Hematopoietic multipotent progenitor cell treated with erythropoietin and hydrocortisone succinate and interleukin-3 and kit ligand, for 4 days (in vitro differentiated cells): ENCODE measurements around the gene ATP2B2.
A peak's percentile ranks its signal among the peaks of the same experiment; 100 is the strongest.
"Not testable (repeated sequence)": the region's sequence is repeated elsewhere in the genome, so short reads cannot be mapped to it uniquely, and the experiment has no call there.

Experiments used
- DNase-seq: peaks from one replicate; pipeline ENCODE4 v3.0.0-alpha.2; 2015

Gene ATP2B2

GRCh38 chr3:10505050-10505790 is at the start of gene ATP2B2:
ATP2B2 (minus strand) TSS chr3:10505586; CDS start chr3:10449543, 56,043 bp downstream.
- peak; percentile 76 for DNase-seq

GRCh38 chr3:10554746-10555145 is 49.4 kb upstream of the ATP2B2 start:
- no peak for DNase-seq

GRCh38 chr3:10554236-10554611 is 48.8 kb upstream of the ATP2B2 start:
- DNase-seq: no peak

GRCh38 chr3:10553591-10554235 is 48.3 kb upstream of the ATP2B2 start:
- peak; percentile 93 for DNase-seq

GRCh38 chr3:10552631-10552943 is 47.2 kb upstream of the ATP2B2 start:
- peak; percentile 19 for DNase-seq

- peak; percentile 97 for DNase-seq
These were observed 46.6 kb upstream of the ATP2B2 start for GRCh38 chr3:10551821-10552630.

- DNase-seq: peak; percentile 40
These were observed 45.8 kb upstream of the ATP2B2 start for GRCh38 chr3:10551139-10551538.

- peak; percentile 23 for DNase-seq
These were observed 45.3 kb upstream of the ATP2B2 start for GRCh38 chr3:10550705-10551104.

GRCh38 chr3:10549617-10550230 is 44.3 kb upstream of the ATP2B2 start:
- DNase-seq: peak; percentile 58

GRCh38 chr3:10548992-10549391 is 43.6 kb upstream of the ATP2B2 start:
- DNase-seq: peak; percentile 41

- DNase-seq: peak; percentile 79
These were observed 42.7 kb upstream of the ATP2B2 start for GRCh38 chr3:10547841-10548783.

- DNase-seq: no peak
These were observed 42.0 kb upstream of the ATP2B2 start for GRCh38 chr3:10547413-10547812.

- no peak for DNase-seq
These were observed 41.5 kb upstream of the ATP2B2 start for GRCh38 chr3:10546820-10547263.

- peak; percentile 24 for DNase-seq
These were observed 40.8 kb upstream of the ATP2B2 start for GRCh38 chr3:10546181-10546624.

GRCh38 chr3:10542518-10542917 is 37.1 kb upstream of the ATP2B2 start:
- DNase-seq: no peak

- not testable (repeated sequence) for DNase-seq
These were observed 35.0 kb upstream of the ATP2B2 start for GRCh38 chr3:10540347-10540746.

GRCh38 chr3:10534066-10534465 is 28.7 kb upstream of the ATP2B2 start:
- DNase-seq: no peak

- no peak for DNase-seq
These were observed 28.3 kb upstream of the ATP2B2 start for GRCh38 chr3:10533737-10534023.

- no peak for DNase-seq
These were observed 27.8 kb upstream of the ATP2B2 start for GRCh38 chr3:10532939-10533736.

- DNase-seq: no peak
These were observed 25.6 kb upstream of the ATP2B2 start for GRCh38 chr3:10531031-10531430.

- no peak for DNase-seq
These were observed 24.9 kb upstream of the ATP2B2 start for GRCh38 chr3:10530241-10530640.
